ENCODE data around the gene SERPINA9.
"Not testable (repeated sequence)": the region's sequence is repeated elsewhere in the genome, so short reads cannot be mapped to it uniquely, and the experiment has no call there.

SERPINA9 gene

DNA sequence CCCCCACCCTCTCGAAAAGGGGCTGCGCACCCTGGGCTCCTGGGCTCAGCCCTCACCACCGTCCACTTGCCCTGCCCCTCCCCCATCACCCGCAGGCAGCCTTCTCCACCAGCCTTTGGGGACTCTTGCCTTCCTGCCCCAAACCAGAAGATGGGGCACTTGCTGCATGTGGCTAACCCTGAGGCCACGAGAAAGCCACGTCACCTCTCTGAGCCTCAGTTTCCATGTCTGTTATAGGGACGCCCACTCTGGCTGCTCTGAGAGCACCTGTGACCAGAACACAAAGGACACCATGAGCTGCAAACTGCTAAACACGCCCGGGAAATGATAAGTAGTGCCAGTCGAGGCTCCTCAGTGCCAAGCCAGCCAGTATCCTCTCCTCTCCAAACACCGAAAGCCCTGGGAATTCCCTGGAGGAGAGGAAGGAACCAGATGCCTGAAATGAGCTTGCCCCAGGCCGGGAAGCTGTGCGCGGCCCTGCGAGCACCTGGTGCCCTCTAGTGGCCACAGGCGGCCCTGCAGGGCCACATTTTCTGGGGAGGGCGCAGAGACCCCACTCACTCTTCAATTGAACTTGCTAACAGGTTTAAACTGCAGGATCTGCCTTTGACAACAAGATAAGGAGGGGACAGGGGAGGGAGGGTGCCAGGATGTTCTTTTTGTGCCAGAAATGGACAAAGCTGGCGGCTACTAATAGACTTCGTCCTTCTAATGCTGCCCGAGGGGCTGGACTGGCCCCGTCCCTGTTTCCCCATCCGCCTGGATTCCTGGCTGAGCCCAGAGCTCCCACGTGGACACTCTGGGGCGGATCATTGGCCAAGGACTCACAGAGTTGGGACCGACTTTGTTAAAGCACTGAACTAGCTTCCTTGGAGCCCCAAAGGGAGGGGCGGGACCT is 10.2 kb upstream of the SERPINA9 start:
- peak; percentile 29 for DNase-seq

DNA sequence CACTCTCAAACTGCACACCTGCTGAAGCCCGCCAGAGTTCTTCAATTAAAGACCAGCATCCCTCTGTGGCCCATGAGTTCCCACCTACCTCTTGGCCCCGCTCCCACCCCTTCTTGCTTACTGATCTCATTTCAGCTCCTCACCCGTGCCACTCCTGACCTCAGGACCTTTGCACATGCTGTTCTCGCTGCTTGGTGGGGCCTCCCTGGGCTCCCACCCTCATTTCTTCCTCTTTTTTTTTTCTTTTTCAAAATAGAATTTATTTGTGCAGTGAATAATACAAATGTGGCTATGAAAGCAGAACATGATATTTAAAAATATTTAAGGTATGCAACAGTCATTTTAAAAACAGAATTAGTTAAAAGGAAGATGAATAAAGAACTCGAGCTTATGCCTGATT is 8.5 kb upstream of the SERPINA9 start:
- DNase-seq = no peak

GRCh38 chr14:94483729-94484275 is 7.8 kb upstream of the SERPINA9 start:
- no peak for DNase-seq

- no peak for DNase-seq
Observed at GRCh38 chr14:94483071-94483451, 7.1 kb upstream of the SERPINA9 start.

GRCh38 chr14:94482132-94483070 is 6.4 kb upstream of the SERPINA9 start:
- not testable (repeated sequence) for DNase-seq

- DNase-seq = no peak
Observed at GRCh38 chr14:94481468-94482131, 5.6 kb upstream of the SERPINA9 start.

GRCh38 chr14:94480809-94481208 is 4.8 kb upstream of the SERPINA9 start:
- no peak for DNase-seq

GRCh38 chr14:94478420-94478819 is 2.4 kb upstream of the SERPINA9 start:
- DNase-seq = no peak

DNA sequence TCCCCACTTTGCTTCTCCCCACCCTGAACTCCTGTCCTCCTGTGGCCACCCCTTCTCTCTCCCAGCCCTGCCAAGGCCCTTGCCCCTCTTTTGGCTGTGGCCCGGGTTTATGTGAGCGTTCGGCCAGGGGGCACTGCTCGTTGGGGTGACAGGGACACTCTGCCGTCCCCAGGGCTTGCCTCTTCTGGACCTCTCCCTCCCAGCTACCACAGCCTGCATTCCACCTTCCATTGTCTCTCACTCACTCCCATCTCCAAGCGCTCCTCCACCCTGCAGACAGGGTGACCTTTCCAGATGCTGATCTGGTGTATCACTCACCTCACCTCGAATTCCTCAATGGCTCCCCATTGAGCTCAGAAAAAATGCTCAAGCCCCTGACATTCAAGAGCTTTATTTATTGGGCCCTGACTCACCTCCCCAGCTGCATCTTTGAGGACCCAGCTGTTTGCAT is 1.4 kb downstream of the SERPINA9 start:
- no peak for DNase-seq

DNA sequence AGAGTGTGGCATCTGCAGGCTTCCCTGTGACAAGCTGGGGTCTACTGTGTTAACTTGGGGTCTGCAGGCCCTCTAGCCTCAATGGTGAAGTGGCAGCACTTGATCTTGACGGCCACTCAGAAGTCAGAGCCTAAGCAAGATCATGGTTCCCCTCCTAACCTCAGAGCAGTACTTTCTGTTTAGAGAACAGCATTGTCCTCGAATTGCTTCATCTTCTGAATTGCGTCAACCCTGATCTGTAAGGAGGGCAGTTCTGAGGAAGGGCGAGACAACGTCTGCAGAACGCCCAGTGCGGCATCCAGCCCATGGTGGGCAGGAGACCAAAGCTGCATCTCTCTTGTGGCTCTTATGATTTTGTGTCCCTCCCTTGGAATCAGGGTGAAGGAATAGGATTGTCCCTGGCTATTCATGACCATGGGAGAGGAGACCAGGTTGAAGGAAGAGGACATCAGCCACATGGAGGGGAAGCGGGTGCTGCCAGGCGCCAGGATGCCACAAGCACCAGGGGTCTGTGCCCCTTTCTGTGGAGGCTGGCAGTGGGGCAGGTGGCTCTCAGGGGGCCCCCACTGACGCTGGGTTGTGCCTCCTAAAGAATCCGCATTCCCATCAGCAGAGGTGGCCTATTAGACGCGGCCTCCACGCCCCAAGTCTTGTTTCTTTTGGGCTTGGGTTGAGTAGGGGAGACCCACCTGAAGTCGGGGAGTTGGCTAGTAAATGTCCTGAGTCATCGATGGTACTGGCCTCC is 2.2 kb downstream of the SERPINA9 start:
- no peak for DNase-seq

DNA sequence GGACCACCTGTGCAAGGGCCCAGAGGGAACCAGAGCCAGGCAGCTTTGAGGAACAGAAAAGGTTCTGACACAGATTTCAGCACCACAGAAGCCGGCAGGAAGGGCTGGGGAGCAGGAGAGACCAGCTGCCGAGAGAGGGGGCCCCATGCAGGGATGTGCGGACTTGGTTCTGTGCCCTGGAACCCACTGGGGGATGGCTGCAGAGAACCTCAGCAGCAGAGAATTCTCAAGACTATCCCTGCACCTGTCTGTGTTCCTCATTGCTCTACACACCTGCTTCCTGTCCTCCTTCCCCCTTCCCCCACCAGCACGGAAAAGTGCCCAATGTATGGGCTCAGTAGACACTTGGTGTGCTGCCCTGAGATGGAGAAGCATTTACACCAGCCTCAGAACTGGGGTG is 3.2 kb downstream of the SERPINA9 start:
- no peak for DNase-seq

GRCh38 chr14:94471045-94471444 is 5.0 kb downstream of the SERPINA9 start:
- no peak for DNase-seq

- DNase-seq = no peak
Observed at GRCh38 chr14:94470311-94470710, 5.7 kb downstream of the SERPINA9 start.

DNA sequence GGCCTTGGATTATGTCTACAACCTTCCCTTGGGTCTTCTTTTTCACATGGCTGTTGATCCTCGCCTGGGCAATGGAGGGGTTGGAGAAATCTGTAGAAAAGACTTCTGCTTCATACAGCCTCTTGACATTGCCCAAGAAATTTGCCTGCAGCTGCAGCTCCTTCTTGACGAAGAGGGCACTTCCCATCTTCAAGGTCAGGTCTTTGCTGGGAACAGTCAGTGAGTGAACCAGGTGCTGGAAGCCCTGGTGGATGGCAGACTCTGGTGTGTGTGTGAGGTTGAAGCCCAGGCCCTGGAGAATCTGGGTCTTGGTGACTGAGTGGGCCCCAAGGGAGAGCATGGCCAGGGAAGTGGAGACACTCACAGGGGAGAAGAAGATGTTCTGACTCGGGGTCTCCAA is 6.7 kb downstream of the SERPINA9 start:
- DNase-seq = no peak

- DNase-seq = no peak
Observed at GRCh38 chr14:94467728-94468520, 8.1 kb downstream of the SERPINA9 start.

DNA sequence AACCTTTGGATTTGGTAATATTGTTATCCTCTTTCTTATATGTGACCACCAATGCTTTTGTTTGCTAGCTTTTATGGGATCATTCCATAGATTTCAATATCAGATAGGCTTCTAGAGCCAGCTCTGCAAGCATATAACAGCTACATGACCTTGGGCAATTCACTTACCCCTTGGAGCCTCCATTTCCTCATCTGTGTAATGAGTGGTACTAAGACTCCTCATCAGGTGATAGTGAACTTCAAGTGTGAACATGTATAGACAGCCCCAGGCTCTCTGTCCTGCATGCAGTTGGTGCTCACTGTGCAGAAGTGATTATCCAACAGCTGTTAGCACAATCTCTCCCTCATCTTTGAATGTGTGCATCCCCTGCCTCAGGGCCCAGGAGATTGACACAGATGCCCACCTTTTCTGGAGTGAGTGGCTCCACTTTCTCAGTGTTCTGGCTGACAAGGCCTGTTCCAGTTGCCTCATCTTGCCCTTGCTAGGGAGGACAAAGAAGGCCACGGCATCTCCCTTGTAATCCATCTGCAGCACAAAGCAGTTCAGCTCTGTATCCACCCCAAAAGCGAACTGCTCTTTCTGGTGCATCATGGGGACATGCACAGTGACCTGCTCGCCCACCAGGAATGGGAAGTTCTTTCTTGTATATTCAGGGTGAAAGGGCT is 9.2 kb downstream of the SERPINA9 start:
- no peak for DNase-seq

GRCh38 chr14:94465042-94465441 is 11.0 kb downstream of the SERPINA9 start:
- DNase-seq = no peak

DNA sequence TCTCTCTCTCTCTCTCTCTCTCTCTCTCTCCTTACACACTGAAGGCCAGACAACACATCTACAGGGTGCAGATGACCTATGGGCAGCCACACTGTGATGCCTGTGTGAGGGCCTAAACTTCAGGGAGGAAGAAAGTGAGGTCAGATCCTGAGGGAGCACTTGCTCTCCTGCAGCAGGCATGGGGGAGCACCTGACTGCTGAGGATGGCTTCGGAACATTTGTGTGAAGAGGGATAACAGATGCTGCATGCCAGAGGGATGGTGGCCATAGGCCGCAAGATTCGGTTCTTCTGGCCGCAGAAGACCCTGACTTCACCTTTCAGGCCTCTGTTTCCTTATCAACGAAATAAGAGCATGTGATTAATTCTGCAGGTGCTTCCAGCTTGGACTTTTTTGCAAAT is 11.7 kb downstream of the SERPINA9 start:
- DNase-seq = no peak

- no peak for DNase-seq
Observed at GRCh38 chr14:94462763-94463572, 13.0 kb downstream of the SERPINA9 start.

DNA sequence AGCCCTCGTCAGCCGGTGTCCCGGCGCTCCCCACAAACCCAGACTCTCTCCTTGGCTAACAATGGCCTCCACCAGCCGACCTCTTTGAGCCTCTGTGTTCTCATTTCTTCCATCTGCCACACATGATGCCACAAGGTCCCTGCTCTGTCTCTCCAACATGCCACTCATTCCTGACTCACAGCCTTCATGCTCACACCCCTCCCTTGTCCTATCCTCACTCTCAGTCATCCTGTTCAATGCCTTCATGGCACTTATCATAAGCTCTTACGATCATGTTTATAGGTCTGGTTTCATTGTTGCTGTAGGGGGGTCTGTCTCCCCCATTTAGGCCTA is 13.8 kb downstream of the SERPINA9 start:
- no peak for DNase-seq

Measured in CD4-positive, alpha-beta T cell treated with Interleukin-4 for 4 hours (primary cell).